Pancreas (tissue), 10 donors: Measurements from ENCODE around the gene PLCD3. TPM values are rescaled to one million over a fixed set of nuclear protein-coding genes. Genes with fewer than 3 reads are reported as not detected.

Source experiments
- ATAC-seq, 4 donors: fragments of 200-7000 bp; cut with Tn5 transposase; one replicate each; pipeline versions ENCODE4 v1.8.0 to v1.9.1; 2020; ENCODE audit warnings: mild to moderate bottlenecking in 4 of 4, moderate library complexity in 4 of 4
- DNase-seq, 6 donors: peaks; one replicate each; pipeline ENCODE4 v3.0.0-alpha.2; 2020
- FAIRE-seq: peaks from 2 replicates; lab custom pipeline; 2012; peaks lifted over from hg19 to GRCh38; lab: Jason Lieb, UNC
- H3K27ac ChIP-seq, 4 donors: fragments of 200-600 bp; sonication (generic); 1 replicate in 3 of 4; 2 replicates in 1 of 4; pipeline versions ENCODE4 v1.5.0 to v1.8.0; 2020
- H3K27me3 ChIP-seq, 4 donors: fragments of 200-600 bp; one replicate each; pipeline ENCODE4 v1.8.0; 2021
- H3K36me3 ChIP-seq, 3 donors: fragments of 200-600 bp; sonication (generic) in 1 of 3; one replicate each; pipeline versions ENCODE4 v1.5.0 to v1.8.0; 2020 to 2021
- H3K4me1 ChIP-seq, 3 donors: fragments of 200-600 bp; one replicate each; pipeline ENCODE4 v1.8.0; 2021
- H3K4me3 ChIP-seq, 4 donors: fragments of 200-600 bp; sonication (generic) in 2 of 4; one replicate each; pipeline versions ENCODE4 v1.5.0 to v1.8.0; 2020 to 2021
- H3K9me3 ChIP-seq, 4 donors: fragments of 200-600 bp; one replicate each; pipeline ENCODE4 v1.8.0; 2021
- CTCF ChIP-seq, 4 donors: fragments of 200-600 bp; sonication (generic) in 3 of 4; IDR thresholded peaks; one replicate each; pipeline versions ENCODE4 v1.5.0 to v1.8.0; 2021; ENCODE audit warnings: antibody characterized with exemption in 4 of 4
- WGBS, 2 donors: extraction: QIAGEN DNeasy Blood & Tissue Kit; methylation state at CpG; one replicate each; pipeline ENCODE4 v1.1.7; 2013; 5-methylcytosine and 5-hydroxymethylcytosine counted together
- intact Hi-C, 3 donors: fragments of 100-400 bp; cut with DNase I; formaldehyde crosslinking; loops; one replicate each; pipeline versions ENCODE4 v1.11.1 to v1.14.2; 2022
- microRNA-seq, 2 donors: library from miRNA; unstranded; fragments of <30 nt; microRNA quantifications; one replicate each; pipeline versions ENCODE4 to v1.1.0, GENCODE V29; 2019 to 2020
- polyA plus RNA-seq, 2 donors: library from polyadenylated mRNA; stranded (reverse); fragments of 200-250 nt; gene quantifications; one replicate each; pipeline ENCODE4 v1.2.3, GENCODE V29; 2013
- total RNA-seq, 6 donors: library from RNA; stranded (reverse); fragmentation: NEBNext Ultra II Directional in 4 of 6; extraction: Animal tissue kit (Norgen Biotek cat#: 25700) in 4 of 6; gene quantifications; one replicate each; pipeline versions ENCODE4 v1.2.1 to v1.2.4, GENCODE V29; 2021 to 2023
- donor health status: healthy with polysubstance abuse.
- donor health status: DM: no; HTN: no; CAD: no; lungs with moderate emphysema.
- donor health status: DM: no; HTN: no; CAD: no.
- donor health status: control.
- donor health status: control.
- donor health status: Bipolar disorder and iron deficiency.
- donor health status: DM: yes; HTN: yes; CAD: no.
- donor health status: DM: no; HTN: no; CAD: no.
- donor health status: DM: no; HTN: no; CAD: no.
- donor health status: DM: yes; HTN: yes; CAD: no.

The PLCD3 gene
- total and polyA plus RNA-seq, 8 donors, result 4.6 to 10.6 (median 8.4) TPM

- ATAC-seq (peak; percentile 93 to 98 (median 96)), DNase-seq (peak; percentile 88 to 98 (median 97)), FAIRE-seq (peak; percentile 87)
- Histone ChIP-seq H3K36me3 (no peaks in the 10 kb centered on the region), H3K4me3 (peak within 1 kb of the TSS; percentile 32 to 97 (median 86)), H3K4me1 (peaks cover 16 to 37% (median 16%) of the 10 kb centered on the region in 3 donors), H3K27ac (peak within 1 kb of the TSS; percentile 50 to 83 (median 67)), H3K9me3 (no peaks in the 10 kb centered on the region), H3K27me3 (no peaks in the 10 kb centered on the region)
- WGBS, 2 donors, result 0% methylated on average over 49 to 50 of the region's 50 CpGs
- TF ChIP-seq CTCF (IDR thresholded peaks at IDR 0.05), result no peak
- intact Hi-C loops, result no loop called here
These were observed 71.3 kb downstream of the PLCD3 start, which contains the start of gene NMT1 for GRCh38 chr17:45060797-45061605. Gene NMT1 (plus strand): TSS chr17:45061317. CDS start chr17:45061330, 13 bp downstream.

DNA sequence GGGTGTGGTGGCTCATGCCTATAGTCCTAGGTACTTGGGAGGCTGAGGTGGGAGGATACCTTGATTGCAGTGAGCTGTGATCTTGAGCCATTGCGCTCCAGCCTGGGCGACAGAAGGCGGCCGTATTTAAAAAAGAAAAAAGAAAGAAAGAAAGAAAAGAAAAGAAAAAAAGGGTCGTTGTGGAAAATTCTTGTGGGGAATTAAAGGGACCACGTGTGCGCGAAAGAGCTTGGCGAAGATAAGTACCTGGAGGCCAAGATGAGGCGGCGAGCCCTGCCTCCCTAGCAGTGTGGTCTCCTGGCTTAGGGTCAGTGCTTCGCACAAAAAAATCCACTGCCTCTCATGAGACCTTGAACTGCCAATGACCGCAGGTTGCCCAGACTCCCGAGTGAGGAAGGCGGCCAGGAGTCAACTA, 71.9 kb downstream of the PLCD3 start:
- Histone ChIP-seq H3K36me3 (no peaks in the 10 kb centered on the region), H3K4me3 (peak overlapping the region; percentile 32 to 97 (median 86)), H3K27me3 (no peaks in the 10 kb centered on the region), H3K4me1 (peaks cover 16 to 37% (median 16%) of the 10 kb centered on the region in 3 donors), H3K9me3 (no peaks in the 10 kb centered on the region), H3K27ac (peak overlapping the region; percentile 50 to 77 (median 62))
- FAIRE-seq, result no peak
- peak; percentile 2 to 17 (median 12) for ATAC-seq
- WGBS, 2 donors, result 4 to 15% methylated on average over 15 of the region's 15 CpGs
- no peak for TF ChIP-seq CTCF (IDR thresholded peaks at IDR 0.05)
- DNase-seq, result no peak
- intact Hi-C loops, result no loop called here

Small RNAs within 50 kb of the gene (microRNA-seq; reads per million reads assigned to microRNA genes)
- gene MIR6784, result 0 reads per million in 2 donors

Other genes with a start within 250 kb of the PLCD3 start
- gene EFTUD2, start 233.1 kb downstream of the PLCD3 start, total RNA-seq, result 10 to 100 TPM; 26.3 to 42.7 (median 38.8) TPM
- gene EFTUD2, start 233.1 kb downstream of the PLCD3 start, polyA plus RNA-seq, result 10 to 100 TPM; 18.8 to 25.8 TPM
- gene GFAP, start 217.0 kb downstream of the PLCD3 start, total RNA-seq, result 1 to 10 TPM in 2 of 6 donors, under 1 TPM in 4; 0.12 to 2.2 (median 0.43) TPM
- 1 to 10 TPM; 1.1 to 2.2 TPM for gene GFAP, start 217.0 kb downstream of the PLCD3 start, polyA plus RNA-seq
- under 1 TPM in 5 of 6 donors, not detected in 1; 0.05 to 0.53 (median 0.22) TPM for gene KIF18B, start 184.7 kb downstream of the PLCD3 start, total RNA-seq
- gene KIF18B, start 184.7 kb downstream of the PLCD3 start, polyA plus RNA-seq, result under 1 TPM; 0.05 to 0.11 TPM
- gene C1QL1, start 164.2 kb downstream of the PLCD3 start, total RNA-seq, result 1 to 10 TPM in 5 of 6 donors, under 1 TPM in 1; 0.92 to 4.3 (median 2.7) TPM
- 10 to 100 TPM; 17.0 to 29.3 TPM for gene C1QL1, start 164.2 kb downstream of the PLCD3 start, polyA plus RNA-seq
- 10 to 100 TPM in 5 of 6 donors, 1 to 10 TPM in 1; 9.3 to 19.2 (median 12.1) TPM for gene DCAKD, start 80.9 kb downstream of the PLCD3 start, total RNA-seq
- 10 to 100 TPM in 1 of 2 donors, 1 to 10 TPM in 1; 9.8 to 14.1 TPM for gene DCAKD, start 80.9 kb downstream of the PLCD3 start, polyA plus RNA-seq
- 10 to 100 TPM; 31.7 to 66.5 (median 43.6) TPM for gene NMT1, start 71.2 kb downstream of the PLCD3 start, total RNA-seq
- gene NMT1, start 71.2 kb downstream of the PLCD3 start, polyA plus RNA-seq, result 10 to 100 TPM; 27.0 to 37.9 TPM
- gene ACBD4, start 3.2 kb upstream of the PLCD3 start, total RNA-seq, result 10 to 100 TPM; 10.6 to 17.8 (median 12.1) TPM
- gene ACBD4, start 3.2 kb upstream of the PLCD3 start, polyA plus RNA-seq, result 10 to 100 TPM; 37.3 to 39.0 TPM
- gene HEXIM1, start 16.0 kb upstream of the PLCD3 start, total RNA-seq, result 10 to 100 TPM in 5 of 6 donors, 1 to 10 TPM in 1; 6.8 to 16.2 (median 12.0) TPM
- 10 to 100 TPM; 10.9 to 17.2 TPM for gene HEXIM1, start 16.0 kb upstream of the PLCD3 start, polyA plus RNA-seq
- gene HEXIM2, start 29.4 kb upstream of the PLCD3 start, total RNA-seq, result 1 to 10 TPM; 4.0 to 8.3 (median 6.2) TPM
- 10 to 100 TPM in 1 of 2 donors, 1 to 10 TPM in 1; 7.3 to 10.9 TPM for gene HEXIM2, start 29.4 kb upstream of the PLCD3 start, polyA plus RNA-seq
- gene FMNL1, start 89.4 kb upstream of the PLCD3 start, total RNA-seq, result 10 to 100 TPM in 2 of 6 donors, 1 to 10 TPM in 4; 1.9 to 22.1 (median 4.6) TPM
- 1 to 10 TPM; 5.2 to 7.0 TPM for gene FMNL1, start 89.4 kb upstream of the PLCD3 start, polyA plus RNA-seq
- under 1 TPM in 2 of 6 donors, not detected in 4; 0.12 to 0.14 TPM for gene SPATA32, start 129.6 kb upstream of the PLCD3 start, total RNA-seq
- gene SPATA32, start 129.6 kb upstream of the PLCD3 start, polyA plus RNA-seq, result under 1 TPM; 0.07 to 0.19 TPM
- 10 to 100 TPM in 1 of 6 donors, 1 to 10 TPM in 5; 6.1 to 16.4 (median 7.3) TPM for gene MAP3K14, start 184.5 kb upstream of the PLCD3 start, total RNA-seq
- gene MAP3K14, start 184.5 kb upstream of the PLCD3 start, polyA plus RNA-seq, result 10 to 100 TPM; 13.2 to 16.2 TPM